Fibroblast of villous mesenchyme (primary cell): ENCODE measurements around the gene LYPD8. TPM values are rescaled to one million over a fixed set of nuclear protein-coding genes. Genes with fewer than 3 reads are reported as not detected.

Source experiments
- DNase-seq: peaks from one replicate; pipeline ENCODE4 v3.0.0-alpha.2; 2010; ENCODE audit warnings: low read depth
- H3K4me3 ChIP-seq: 2 replicates; pipeline ENCODE4 v1.5.1; 2011; ENCODE audit warnings: low read depth, mild to moderate bottlenecking, low read length
- CTCF ChIP-seq: IDR thresholded peaks from 2 replicates; pipeline ENCODE4 v1.5.1; 2012; ENCODE audit warnings: low read depth, mild to moderate bottlenecking, low read length; ENCODE audit not compliant: insufficient read depth
- total RNA-seq: library from RNA; depleted of rRNA; stranded (reverse); fragments of >200 nt; gene quantifications from 2 replicates; pipeline ENCODE4 v1.2.3, GENCODE V29; 2012

LYPD8 gene
- total RNA-seq, 1 donor = not detected

GRCh38 chr1:248758352-248758751 is 2.8 kb upstream of the LYPD8 start:
- no peak for TF ChIP-seq CTCF
- H3K4me3 ChIP-seq = no peak overlapping the region

GRCh38 chr1:248757784-248758195 is 2.2 kb upstream of the LYPD8 start:
- no peak for DNase-seq
- TF ChIP-seq CTCF = no peak
- no peak overlapping the region for H3K4me3 ChIP-seq

More at GRCh38 chr1:248758352-248758751, 2.8 kb upstream of the LYPD8 start:
- no peak for DNase-seq

- TF ChIP-seq CTCF = no peak
- no peak overlapping the region for H3K4me3 ChIP-seq
- DNase-seq = no peak
Observed at GRCh38 chr1:248756636-248757035, 1.1 kb upstream of the LYPD8 start.

GRCh38 chr1:248756151-248756550 is 592 bp upstream of the LYPD8 start:
- H3K4me3 ChIP-seq = no peak overlapping the region
- DNase-seq = no peak
- TF ChIP-seq CTCF = no peak

GRCh38 chr1:248753708-248754280 is 1.8 kb downstream of the LYPD8 start:
- no peak for DNase-seq
- no peak for TF ChIP-seq CTCF
- no peak overlapping the region for H3K4me3 ChIP-seq

GRCh38 chr1:248753029-248753594 is 2.4 kb downstream of the LYPD8 start:
- TF ChIP-seq CTCF = no peak
- no peak for DNase-seq
- H3K4me3 ChIP-seq = no peak overlapping the region
